Activated CD4-positive, alpha-beta memory T cell treated with anti-CD3 and anti-CD28 coated beads, Interleukin-2, amount 10 ng/mL, durations not matched to agents 7 days and 5 days (primary cell): ENCODE measurements around the gene CDC42BPA. TPM values are rescaled to one million over a fixed set of nuclear protein-coding genes. Genes with fewer than 3 reads are reported as not detected.
"Not testable (repeated sequence)": the region's sequence is repeated elsewhere in the genome, so short reads cannot be mapped to it uniquely, and the experiment has no call there.

Experiments
- CTCF ChIA-PET: fragments of 350-600 bp; sonication (Branson Sonifier 250); formaldehyde crosslinking; loops from one replicate; lab custom pipeline; 2021; ENCODE audit warnings: antibody characterized with exemption, inconsistent platforms; lab: Charles Lee
- POLR2A ChIA-PET: fragments of 350-600 bp; sonication (Branson Sonifier 250); formaldehyde crosslinking; loops from one replicate; lab custom pipeline; 2021; ENCODE audit warnings: antibody characterized with exemption; lab: Charles Lee
- DNase-seq: peaks from one replicate; pipeline ENCODE4 v3.0.0-alpha.2; 2020
- H3K27ac Mint-ChIP-seq: one replicate; pipeline ENCODE4 v1.8.0; 2021; ENCODE audit warnings: mild to moderate bottlenecking, mixed read lengths
- H3K27me3 Mint-ChIP-seq: one replicate; pipeline ENCODE4 v1.8.0; 2021; ENCODE audit warnings: mixed read lengths
- H3K36me3 Mint-ChIP-seq: one replicate; pipeline ENCODE4 v1.8.0; 2021; ENCODE audit warnings: low read depth, mixed read lengths
- H3K4me1 Mint-ChIP-seq: one replicate; pipeline ENCODE4 v1.8.0; 2021; ENCODE audit warnings: mixed read lengths
- H3K4me3 Mint-ChIP-seq: one replicate; pipeline ENCODE4 v1.8.0; 2021; ENCODE audit warnings: mild to moderate bottlenecking, mixed read lengths
- H3K9me3 Mint-ChIP-seq: one replicate; pipeline ENCODE4 v1.8.0; 2021; ENCODE audit warnings: mixed read lengths
- total RNA-seq, 2 experiments: library from RNA; stranded (reverse); gene quantifications; one replicate each; pipeline ENCODE4 v1.2.3, GENCODE V29; 2021

CDC42BPA gene
- total RNA-seq, 2 experiments from 2014 or later: 3.1 TPM

GRCh38 chr1:227132695-227133094 lies 185.6 kb downstream of the CDC42BPA start:
- H3K27me3 Mint-ChIP-seq, CTCF ChIA-PET, H3K4me1 Mint-ChIP-seq, POLR2A ChIA-PET, DNase-seq, H3K27ac Mint-ChIP-seq, H3K36me3 Mint-ChIP-seq, H3K4me3 Mint-ChIP-seq, H3K9me3 Mint-ChIP-seq: not testable (repeated sequence)

- CTCF ChIA-PET: interaction anchor here (0.8 to 1.3 kb wide), 2 partner anchors 10 to 219 kb away, joined by 3 to 4 read pairs; no protein-coding TSS in a partner anchor
- Mint-ChIP-seq H3K4me3 (no peak overlapping the region), H3K27me3 (no peaks in the 10 kb centered on the region), H3K4me1 (no peaks in the 10 kb centered on the region), H3K9me3 (no peaks in the 10 kb centered on the region), H3K27ac (no peak overlapping the region), H3K36me3 (no peaks in the 10 kb centered on the region)
- POLR2A ChIA-PET: no interaction called here
- no peak for DNase-seq
These were observed 187.1 kb downstream of the CDC42BPA start for GRCh38 chr1:227131193-227131592.

DNA sequence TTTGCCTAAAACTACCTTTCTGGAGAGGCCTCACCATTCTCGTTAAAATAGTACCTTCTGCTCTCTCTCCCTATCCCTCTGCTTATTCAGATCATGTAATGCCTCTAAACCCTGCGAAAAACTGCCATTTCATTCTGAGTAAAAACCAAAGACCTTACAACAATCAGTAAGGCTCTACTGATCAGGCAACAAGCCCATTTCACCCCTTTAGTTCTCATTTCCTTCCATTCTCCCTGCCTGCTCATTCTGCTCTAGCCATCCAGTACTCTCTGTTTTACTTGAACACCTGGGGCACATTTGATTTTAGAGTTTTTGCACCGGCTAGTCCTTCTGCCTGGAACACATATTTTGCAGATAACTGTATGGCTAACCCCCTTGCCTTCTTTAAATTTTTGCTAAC lies 190.4 kb downstream of the CDC42BPA start:
- H3K36me3 Mint-ChIP-seq: no peaks in the 10 kb centered on the region
- no peaks in the 10 kb centered on the region for H3K9me3 Mint-ChIP-seq
- CTCF ChIA-PET: no interaction called here
- no peak overlapping the region for H3K27ac Mint-ChIP-seq
- no peaks in the 10 kb centered on the region for H3K4me1 Mint-ChIP-seq
- H3K27me3 Mint-ChIP-seq: no peaks in the 10 kb centered on the region
- POLR2A ChIA-PET: no interaction called here
- H3K4me3 Mint-ChIP-seq: no peak overlapping the region
- no peak for DNase-seq

DNA sequence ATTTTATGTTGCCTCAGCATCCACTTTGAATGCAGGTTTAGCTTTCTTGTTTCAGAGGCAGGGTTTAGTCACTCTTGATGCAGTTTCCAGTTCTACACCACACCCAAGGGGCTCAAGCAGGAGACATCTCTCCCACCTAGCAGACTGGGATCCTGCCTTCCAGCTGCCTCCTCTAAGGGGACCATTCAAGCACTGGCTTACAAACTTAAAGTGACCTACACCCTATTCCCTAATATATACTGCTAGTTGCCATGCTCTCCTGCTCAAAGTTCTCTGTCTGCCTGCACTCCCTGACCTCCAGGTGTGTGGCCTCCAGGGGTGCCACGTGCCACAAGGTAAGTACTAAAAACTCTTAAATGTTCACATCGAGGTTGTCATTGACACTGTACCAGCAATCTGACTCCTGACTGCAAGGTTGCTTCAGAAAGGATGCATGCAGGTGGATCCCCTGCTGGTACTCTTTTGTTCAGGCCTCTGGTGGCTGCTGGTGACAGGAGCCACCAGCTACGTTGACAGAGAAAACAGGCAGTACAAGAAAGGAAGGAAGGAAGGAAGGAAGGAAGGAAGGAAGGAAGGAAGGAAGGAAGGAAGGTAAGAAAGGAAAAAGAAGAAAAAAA lies 192.3 kb downstream of the CDC42BPA start:
- H3K4me1 Mint-ChIP-seq: no peaks in the 10 kb centered on the region
- POLR2A ChIA-PET: interaction anchor here (0.6 kb wide), 1 partner anchor 190 kb away, joined by 3 read pairs; no protein-coding TSS in a partner anchor
- peaks cover under 1% of the 10 kb centered on the region for H3K27me3 Mint-ChIP-seq
- H3K4me3 Mint-ChIP-seq: no peak overlapping the region
- no peak overlapping the region for H3K27ac Mint-ChIP-seq
- H3K9me3 Mint-ChIP-seq: no peaks in the 10 kb centered on the region
- DNase-seq: no peak
- CTCF ChIA-PET: interaction anchor here (0.6 kb wide), 1 partner anchor 1412 kb away, joined by 3 read pairs; no protein-coding TSS in a partner anchor
- no peaks in the 10 kb centered on the region for H3K36me3 Mint-ChIP-seq

- H3K9me3 Mint-ChIP-seq: no peaks in the 10 kb centered on the region
- POLR2A ChIA-PET: no interaction called here
- no peaks in the 10 kb centered on the region for H3K36me3 Mint-ChIP-seq
- no peak for DNase-seq
- no peak overlapping the region for H3K27ac Mint-ChIP-seq
- H3K27me3 Mint-ChIP-seq: peaks cover 7% of the 10 kb centered on the region
- H3K4me1 Mint-ChIP-seq: no peaks in the 10 kb centered on the region
- H3K4me3 Mint-ChIP-seq: no peak overlapping the region
- CTCF ChIA-PET: no interaction called here
These were observed 193.8 kb downstream of the CDC42BPA start for GRCh38 chr1:227124473-227124872.

- no peak for DNase-seq
- CTCF ChIA-PET: no interaction called here
- H3K4me1 Mint-ChIP-seq: no peaks in the 10 kb centered on the region
- H3K36me3 Mint-ChIP-seq: no peaks in the 10 kb centered on the region
- H3K9me3 Mint-ChIP-seq: no peaks in the 10 kb centered on the region
- H3K27ac Mint-ChIP-seq: no peak overlapping the region
- H3K4me3 Mint-ChIP-seq: no peak overlapping the region
- peaks cover 15% of the 10 kb centered on the region for H3K27me3 Mint-ChIP-seq
- POLR2A ChIA-PET: no interaction called here
These were observed 197.5 kb downstream of the CDC42BPA start for GRCh38 chr1:227120826-227121225.

DNA sequence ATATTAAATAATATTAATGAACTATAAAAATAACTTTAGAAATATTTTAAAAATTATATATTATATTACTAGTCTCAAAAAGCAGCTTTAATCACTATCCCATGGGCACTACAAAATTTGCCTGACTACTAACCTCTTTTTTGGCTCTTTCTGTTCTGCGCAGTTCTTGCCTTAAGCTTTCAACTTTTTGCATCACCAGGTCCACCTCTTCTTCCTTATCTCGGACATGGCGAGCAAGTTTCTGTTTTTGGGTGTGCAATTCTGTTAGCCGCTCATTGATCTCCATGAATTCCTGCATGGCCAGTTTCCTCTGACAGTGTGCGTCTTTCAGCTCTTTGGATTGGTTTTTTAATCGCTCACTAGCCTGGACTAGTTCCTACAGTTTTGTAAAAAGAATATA lies 205.8 kb downstream of the CDC42BPA start:
- Mint-ChIP-seq H3K4me1 (no peaks in the 10 kb centered on the region), H3K36me3 (no peaks in the 10 kb centered on the region), H3K9me3 (no peaks in the 10 kb centered on the region), H3K27ac (no peak overlapping the region), H3K27me3 (peaks cover 21% of the 10 kb centered on the region), H3K4me3 (no peak overlapping the region)
- DNase-seq: no peak
- POLR2A ChIA-PET: no interaction called here
- CTCF ChIA-PET: no interaction called here

GRCh38 chr1:227111782-227112181 lies 206.5 kb downstream of the CDC42BPA start:
- Mint-ChIP-seq H3K27ac (no peak overlapping the region), H3K27me3 (peaks cover 21% of the 10 kb centered on the region), H3K9me3 (no peaks in the 10 kb centered on the region), H3K4me3 (no peak overlapping the region), H3K36me3 (no peaks in the 10 kb centered on the region), H3K4me1 (no peaks in the 10 kb centered on the region)
- DNase-seq: no peak
- ChIA-PET POLR2A (no interaction called here), CTCF (no interaction called here)

DNA sequence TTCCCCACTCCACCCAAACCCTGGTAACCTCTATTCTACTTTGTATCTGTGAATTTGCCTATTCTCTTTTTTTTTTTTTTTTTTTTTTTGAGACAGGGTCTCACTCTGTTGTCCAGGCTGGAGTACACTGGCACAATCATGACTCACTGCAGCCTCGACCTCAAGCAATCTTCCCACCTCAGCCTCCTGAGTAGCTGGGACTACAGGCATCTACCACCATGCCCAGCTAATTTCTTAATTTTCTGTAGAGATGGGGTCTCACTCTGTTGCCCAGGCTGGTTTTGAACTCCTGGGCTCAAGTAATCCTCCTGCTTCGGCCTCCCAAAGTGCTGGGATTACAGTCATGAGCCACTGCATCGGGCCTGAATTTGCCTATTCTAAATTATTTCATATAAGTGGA lies 213.0 kb downstream of the CDC42BPA start:
- H3K27ac Mint-ChIP-seq, H3K9me3 Mint-ChIP-seq, CTCF ChIA-PET, H3K4me3 Mint-ChIP-seq, H3K36me3 Mint-ChIP-seq, POLR2A ChIA-PET, H3K4me1 Mint-ChIP-seq, DNase-seq: not testable (repeated sequence)
- H3K27me3 Mint-ChIP-seq: peaks cover 21% of the 10 kb centered on the region

GRCh38 chr1:227102056-227102455 lies 216.2 kb downstream of the CDC42BPA start:
- ChIA-PET CTCF (no interaction called here), POLR2A (no interaction called here)
- Mint-ChIP-seq H3K36me3 (no peaks in the 10 kb centered on the region), H3K9me3 (no peaks in the 10 kb centered on the region), H3K4me3 (no peak overlapping the region), H3K27ac (no peak overlapping the region), H3K27me3 (peaks cover 18% of the 10 kb centered on the region), H3K4me1 (no peaks in the 10 kb centered on the region)
- no peak for DNase-seq

- H3K36me3 Mint-ChIP-seq: no peaks in the 10 kb centered on the region
- H3K27me3 Mint-ChIP-seq: no peaks in the 10 kb centered on the region
- H3K9me3 Mint-ChIP-seq: no peaks in the 10 kb centered on the region
- H3K4me1 Mint-ChIP-seq: no peaks in the 10 kb centered on the region
- no peak for DNase-seq
- no peak overlapping the region for H3K27ac Mint-ChIP-seq
- no peak overlapping the region for H3K4me3 Mint-ChIP-seq
- ChIA-PET CTCF (no interaction called here), POLR2A (no interaction called here)
These were observed 223.9 kb downstream of the CDC42BPA start for GRCh38 chr1:227094249-227094966.

DNA sequence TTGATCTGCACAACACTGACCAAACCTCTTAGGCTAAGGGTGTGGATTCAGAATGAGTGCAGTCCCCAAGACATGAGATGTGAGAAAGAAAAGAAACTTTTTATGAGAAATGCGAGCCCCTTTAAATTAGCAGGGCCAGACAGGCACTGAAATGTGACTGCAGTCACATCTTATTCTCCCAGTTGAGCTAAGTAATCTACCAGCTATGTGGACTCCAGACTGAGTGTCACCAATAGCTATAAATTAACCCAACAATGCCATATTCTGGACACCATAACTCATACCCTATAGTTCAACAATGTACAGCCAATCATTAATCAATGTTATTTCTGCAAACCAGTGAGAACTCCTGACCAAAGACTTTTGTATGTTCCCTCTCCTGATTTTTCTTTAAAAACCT lies 225.0 kb downstream of the CDC42BPA start:
- no peaks in the 10 kb centered on the region for H3K36me3 Mint-ChIP-seq
- H3K27ac Mint-ChIP-seq: no peak overlapping the region
- DNase-seq: no peak
- ChIA-PET CTCF (no interaction called here), POLR2A (no interaction called here)
- H3K4me1 Mint-ChIP-seq: no peaks in the 10 kb centered on the region
- peaks cover 2% of the 10 kb centered on the region for H3K27me3 Mint-ChIP-seq
- H3K4me3 Mint-ChIP-seq: no peak overlapping the region
- no peaks in the 10 kb centered on the region for H3K9me3 Mint-ChIP-seq

- Mint-ChIP-seq H3K27me3 (peaks cover 2% of the 10 kb centered on the region), H3K4me3 (no peak overlapping the region), H3K27ac (no peak overlapping the region), H3K36me3 (no peaks in the 10 kb centered on the region), H3K4me1 (no peaks in the 10 kb centered on the region), H3K9me3 (no peaks in the 10 kb centered on the region)
- no peak for DNase-seq
- POLR2A ChIA-PET: no interaction called here
- CTCF ChIA-PET: no interaction called here
These were observed 226.2 kb downstream of the CDC42BPA start for GRCh38 chr1:227092069-227092468.

GRCh38 chr1:227086636-227087035 lies 231.7 kb downstream of the CDC42BPA start:
- no peak for DNase-seq
- Mint-ChIP-seq H3K4me3 (no peak overlapping the region), H3K36me3 (no peaks in the 10 kb centered on the region), H3K27ac (no peak overlapping the region), H3K27me3 (peaks cover 2% of the 10 kb centered on the region), H3K4me1 (no peaks in the 10 kb centered on the region), H3K9me3 (no peaks in the 10 kb centered on the region)
- ChIA-PET POLR2A (no interaction called here), CTCF (no interaction called here)
